H1 (cell line): ENCODE data around the gene TCP11X1.
"Not testable (repeated sequence)": the region's sequence is repeated elsewhere in the genome, so short reads cannot be mapped to it uniquely, and the experiment has no call there.

Experiments
- EZH2 ChIP-seq: fragments of 200-600 bp; sonication (generic); IDR thresholded peaks from 2 replicates; pipeline ENCODE4 v1.7.1; 2012; ENCODE audit warnings: low read depth, mild to moderate bottlenecking, moderate library complexity, low read length, inconsistent platforms; ENCODE audit not compliant: severe bottlenecking
- POLR2AphosphoS5 ChIP-seq: IDR thresholded peaks from 2 replicates; pipeline ENCODE4 v1.6.1; 2011; ENCODE audit warnings: low read depth, low read length
- TF ChIP-seq, protein P1 (sequence below), 3 experiments: IDR thresholded peaks; 1 replicate in 2 of 3; 2 replicates in 1 of 3; pipeline versions ENCODE4 v1.5.1 to v1.6.1; 2011; ENCODE audit warnings: low read length in 3 of 3, mild to moderate bottlenecking in 3 of 3, inconsistent platforms in 2 of 3, low read depth in 1 of 3, moderate library complexity in 1 of 3; ENCODE audit not compliant: insufficient read depth in 1 of 3; ENCODE audit errors: control extremely low read depth in 1 of 3

DNA sequence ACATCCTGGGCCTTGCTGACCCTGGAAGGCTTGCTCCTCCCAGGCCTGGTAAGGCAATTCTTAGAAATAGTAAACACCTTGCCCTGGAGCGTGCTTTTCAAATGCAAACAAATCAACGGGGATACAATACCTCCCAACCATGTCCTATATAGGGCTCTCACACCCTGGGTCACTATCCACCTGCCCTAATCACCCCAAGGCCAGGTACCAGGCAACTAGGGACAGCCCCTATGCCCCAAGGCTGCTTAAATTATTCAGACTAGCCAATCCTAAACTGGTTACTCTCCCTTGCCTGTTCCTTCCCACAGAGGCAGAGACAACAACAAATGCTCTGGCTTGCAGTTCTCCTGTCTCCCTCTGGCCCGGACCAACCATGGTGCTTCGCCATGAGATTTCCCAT, 57.1 kb downstream of the TCP11X1 start:
- TF ChIP-seq, protein P1, sequence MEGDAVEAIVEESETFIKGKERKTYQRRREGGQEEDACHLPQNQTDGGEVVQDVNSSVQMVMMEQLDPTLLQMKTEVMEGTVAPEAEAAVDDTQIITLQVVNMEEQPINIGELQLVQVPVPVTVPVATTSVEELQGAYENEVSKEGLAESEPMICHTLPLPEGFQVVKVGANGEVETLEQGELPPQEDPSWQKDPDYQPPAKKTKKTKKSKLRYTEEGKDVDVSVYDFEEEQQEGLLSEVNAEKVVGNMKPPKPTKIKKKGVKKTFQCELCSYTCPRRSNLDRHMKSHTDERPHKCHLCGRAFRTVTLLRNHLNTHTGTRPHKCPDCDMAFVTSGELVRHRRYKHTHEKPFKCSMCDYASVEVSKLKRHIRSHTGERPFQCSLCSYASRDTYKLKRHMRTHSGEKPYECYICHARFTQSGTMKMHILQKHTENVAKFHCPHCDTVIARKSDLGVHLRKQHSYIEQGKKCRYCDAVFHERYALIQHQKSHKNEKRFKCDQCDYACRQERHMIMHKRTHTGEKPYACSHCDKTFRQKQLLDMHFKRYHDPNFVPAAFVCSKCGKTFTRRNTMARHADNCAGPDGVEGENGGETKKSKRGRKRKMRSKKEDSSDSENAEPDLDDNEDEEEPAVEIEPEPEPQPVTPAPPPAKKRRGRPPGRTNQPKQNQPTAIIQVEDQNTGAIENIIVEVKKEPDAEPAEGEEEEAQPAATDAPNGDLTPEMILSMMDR (IDR thresholded peaks at IDR 0.05; ENCODE audit: control extremely low read depth in 1 of 3, insufficient read depth in 1 of 3, low read depth in 1 of 3, low read length in 3 of 3) = not testable (repeated sequence)
- TF ChIP-seq EZH2, POLR2AphosphoS5: not testable (repeated sequence)
